OCI-LY1 (cell line): ENCODE data around the gene TIPIN.

Experiments
- CTCF ChIP-seq: fragments of 200-600 bp; sonication (generic), shearing (Covaris generic); IDR thresholded peaks from 2 replicates; pipeline ENCODE4 v1.5.1; 2017; ENCODE audit warnings: mild to moderate bottlenecking, antibody characterized with exemption, low read length, moderate library complexity, mixed read lengths
- EZH2 ChIP-seq: fragments of 200-600 bp; sonication (generic), shearing (Covaris generic); IDR thresholded peaks from 2 replicates; pipeline ENCODE4 v1.8.0; 2017; ENCODE audit warnings: borderline replicate concordance, mixed run types, mild to moderate bottlenecking, antibody characterized with exemption, low read length, moderate library complexity, mixed read lengths

- TF ChIP-seq CTCF (no peak), EZH2 (no peak)
Observed at GRCh38 chr15:66302489-66303278, 53.8 kb downstream of the TIPIN start.
